Neural cell (in vitro differentiated cells): ENCODE results near the gene LSM12. TPM values are rescaled to one million over a fixed set of nuclear protein-coding genes. Genes with fewer than 3 reads are reported as not detected.

ENCODE experiments used
- H2AFZ ChIP-seq: fragments of 200-600, 300-800 bp; sonication (generic), shearing (Covaris generic); 2 replicates; pipeline ENCODE4 v1.6.0; 2014; ENCODE audit warnings: low read depth, mild to moderate bottlenecking, antibody characterized with exemption, low read length, moderate library complexity
- H3F3A ChIP-seq: fragments of 200-600 bp; shearing (Covaris generic); 2 replicates; pipeline ENCODE4 v1.6.1; 2016; ENCODE audit warnings: mild to moderate bottlenecking, moderate library complexity, mixed read lengths, antibody characterized with exemption, low read length; ENCODE audit not compliant: insufficient read depth, poor library complexity, severe bottlenecking
- H3K27ac ChIP-seq: fragments of 200-600, 300-800 bp; sonication (generic), shearing (Covaris generic); 2 replicates; pipeline ENCODE4 v1.5.1; 2014; ENCODE audit warnings: mild to moderate bottlenecking, low read length, moderate library complexity
- H3K27me3 ChIP-seq: fragments of 300-800, 200-600 bp; sonication (generic), shearing (Covaris generic); 2 replicates; pipeline ENCODE4 v1.6.0; 2014; ENCODE audit warnings: mild to moderate bottlenecking, low read depth, low read length, moderate library complexity; ENCODE audit not compliant: insufficient read depth
- H3K36me3 ChIP-seq: fragments of 300-800, 200-600 bp; sonication (generic), shearing (Covaris generic); 2 replicates; pipeline ENCODE4 v1.5.1; 2014; ENCODE audit warnings: mild to moderate bottlenecking, antibody characterized with exemption, low read length, moderate library complexity; ENCODE audit not compliant: insufficient read depth
- H3K4me2 ChIP-seq: fragments of 300-800, 200-600 bp; sonication (generic), shearing (Covaris generic); 2 replicates; pipeline ENCODE4 v1.6.0; 2014; ENCODE audit warnings: mild to moderate bottlenecking, low read length
- H3K4me3 ChIP-seq: fragments of 300-800, 200-600 bp; sonication (generic), shearing (Covaris generic); 2 replicates; pipeline ENCODE4 v1.5.1; 2014; ENCODE audit warnings: mild to moderate bottlenecking, low read length, moderate library complexity
- H3K79me2 ChIP-seq: fragments of 200-600 bp; shearing (Covaris generic); replicated peaks from 2 replicates; pipeline ENCODE4 v1.6.0; 2014; ENCODE audit warnings: mild to moderate bottlenecking, low read length, moderate library complexity; ENCODE audit not compliant: insufficient read depth
- H3K9ac ChIP-seq: fragments of 300-800, 200-600 bp; sonication (generic), shearing (Covaris generic); 2 replicates; pipeline ENCODE4 v1.6.1; 2016; ENCODE audit warnings: mild to moderate bottlenecking, low read length, mixed read lengths
- H3K9me2 ChIP-seq: fragments of 200-600 bp; shearing (Covaris generic); 2 replicates; pipeline ENCODE4 v1.6.1; 2016; ENCODE audit warnings: mild to moderate bottlenecking, low read length, mixed read lengths; ENCODE audit not compliant: insufficient read depth
- H3K9me3 ChIP-seq: fragments of 200-600, 300-800 bp; sonication (generic), shearing (Covaris generic); 2 replicates; pipeline ENCODE4 v1.6.1; 2016; ENCODE audit warnings: mild to moderate bottlenecking, mixed run types, low read length, moderate library complexity, mixed read lengths
- H4K20me1 ChIP-seq: fragments of 200-600 bp; shearing (Covaris generic); 2 replicates; pipeline ENCODE4 v1.6.1; 2016; ENCODE audit warnings: mild to moderate bottlenecking, mixed run types; ENCODE audit not compliant: insufficient read depth
- EP300 ChIP-seq: fragments of 450-650 bp; conservative IDR thresholded peaks from 2 replicates; pipeline ENCODE4 v1.6.1; 2014; ENCODE audit warnings: antibody characterized with exemption, mild to moderate bottlenecking, moderate library complexity; ENCODE audit not compliant: poor library complexity, severe bottlenecking
- EZH2 ChIP-seq: fragments of 200-600, 300-800 bp; shearing (Covaris generic), sonication (generic); IDR thresholded peaks from 2 replicates; pipeline ENCODE4 v1.6.1; 2014; ENCODE audit warnings: antibody characterized with exemption, low read length, borderline replicate concordance, mild to moderate bottlenecking; ENCODE audit not compliant: insufficient read depth, poor library complexity, severe bottlenecking
- MXI1 ChIP-seq: fragments of 450-650 bp; conservative IDR thresholded peaks from 2 replicates; pipeline ENCODE4 v1.6.1; 2014; ENCODE audit warnings: antibody characterized with exemption, mild to moderate bottlenecking; ENCODE audit not compliant: poor library complexity, severe bottlenecking
- POLR2AphosphoS5 ChIP-seq: IDR thresholded peaks from 2 replicates; pipeline ENCODE4 v1.6.1; 2012
- RAD21 ChIP-seq: fragments of 450-650 bp; conservative IDR thresholded peaks from 2 replicates; pipeline ENCODE4 v1.6.1; 2014; ENCODE audit warnings: antibody characterized with exemption, mild to moderate bottlenecking, moderate library complexity
- SMC3 ChIP-seq: fragments of 450-650 bp; conservative IDR thresholded peaks from 2 replicates; pipeline ENCODE4 v1.6.1; 2014; ENCODE audit warnings: antibody characterized with exemption, mild to moderate bottlenecking, moderate library complexity; ENCODE audit not compliant: poor library complexity
- TAF1 ChIP-seq: IDR thresholded peaks from 2 replicates; pipeline ENCODE4 v1.6.1; 2012; ENCODE audit warnings: low read depth
- polyA plus RNA-seq: library from polyadenylated mRNA; depleted of rRNA; stranded (reverse); fragments of >200 nt; gene quantifications from 2 replicates; pipeline ENCODE4 v1.2.3, GENCODE V29; 2014
- TF ChIP-seq, protein P1 (sequence below): IDR thresholded peaks from 2 replicates; pipeline ENCODE4 v1.6.1; 2012; ENCODE audit warnings: borderline replicate concordance
- TF ChIP-seq, protein P2 (sequence below): fragments of 450-650 bp; IDR thresholded peaks from 2 replicates; pipeline ENCODE4 v1.5.1; 2014; ENCODE audit warnings: antibody characterized with exemption, mild to moderate bottlenecking, moderate library complexity; ENCODE audit not compliant: poor library complexity, severe bottlenecking

LSM12 gene
- polyA plus RNA-seq, 1 donor from 2014 or later = 12.0 TPM

DNA sequence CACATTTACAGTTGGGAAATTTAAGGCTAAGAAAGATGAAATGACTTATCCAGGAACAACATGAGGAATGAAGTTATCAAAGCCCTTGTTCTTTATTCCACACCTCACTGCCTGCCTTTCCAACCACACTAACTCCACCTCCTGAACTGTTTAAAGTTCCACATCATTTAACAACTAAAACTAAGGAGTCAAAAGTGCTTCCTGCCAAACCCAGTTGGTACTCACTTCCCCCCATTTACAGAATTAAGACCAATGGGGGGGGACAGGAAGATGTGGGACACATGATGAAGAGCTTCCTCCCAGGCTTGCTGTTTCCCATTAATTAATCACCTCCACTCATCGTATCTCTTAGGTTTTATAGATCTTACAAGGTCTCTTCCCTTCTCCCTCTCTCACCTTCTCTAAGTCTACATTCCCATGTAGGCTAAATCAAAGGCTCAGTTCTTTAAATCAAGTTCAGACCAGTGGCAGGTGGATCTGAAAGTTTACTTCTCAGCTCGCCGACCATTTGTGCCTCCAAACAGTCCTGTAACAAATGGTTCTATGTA lies 32.5 kb downstream of the LSM12 start:
- H2AFZ ChIP-seq = no peak overlapping the region
- no peak overlapping the region for H3K4me2 ChIP-seq
- no peak overlapping the region for H3K27ac ChIP-seq
- H3K27me3 ChIP-seq = no peaks in the 10 kb centered on the region
- no peaks in the 10 kb centered on the region for H3K9me3 ChIP-seq
- H3K9me2 ChIP-seq = no peaks in the 10 kb centered on the region
- H3K36me3 ChIP-seq = no peaks in the 10 kb centered on the region
- no peaks in the 10 kb centered on the region for H4K20me1 ChIP-seq
- TF ChIP-seq EP300 = no peak
- H3K9ac ChIP-seq = no peak overlapping the region
- H3F3A ChIP-seq = no peaks in the 10 kb centered on the region
- H3K79me2 ChIP-seq = no peaks in the 10 kb centered on the region
- H3K4me3 ChIP-seq = no peak overlapping the region

DNA sequence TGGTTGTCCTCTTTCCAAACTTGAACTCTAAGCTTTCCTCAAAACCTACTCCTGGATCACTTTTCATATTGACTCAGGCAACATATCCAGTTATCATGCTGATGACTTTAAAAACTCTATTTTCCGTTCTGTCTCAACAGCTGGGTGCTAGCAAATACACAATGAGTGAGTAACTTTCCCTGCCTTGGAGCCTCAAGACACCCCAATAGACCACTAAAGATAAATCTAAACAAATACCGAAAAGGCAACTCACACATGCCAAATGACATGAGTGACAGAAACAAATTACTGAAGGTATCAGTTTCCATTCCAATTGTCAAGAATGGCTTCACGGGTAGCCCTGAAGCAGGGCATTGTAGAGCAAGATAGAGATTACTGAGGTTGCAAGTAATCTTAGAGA lies 36.0 kb downstream of the LSM12 start:
- no peaks in the 10 kb centered on the region for H3F3A ChIP-seq
- no peaks in the 10 kb centered on the region for H4K20me1 ChIP-seq
- no peaks in the 10 kb centered on the region for H3K9me2 ChIP-seq
- no peaks in the 10 kb centered on the region for H3K36me3 ChIP-seq
- no peak overlapping the region for H3K4me3 ChIP-seq
- no peak overlapping the region for H3K9ac ChIP-seq
- H3K4me2 ChIP-seq = no peak overlapping the region
- H3K9me3 ChIP-seq = no peaks in the 10 kb centered on the region
- H3K27ac ChIP-seq = no peak overlapping the region
- no peak for TF ChIP-seq POLR2AphosphoS5
- no peak for TF ChIP-seq SMC3
- TF ChIP-seq MXI1 = no peak
- TF ChIP-seq EP300 = no peak
- TF ChIP-seq, protein P1, sequence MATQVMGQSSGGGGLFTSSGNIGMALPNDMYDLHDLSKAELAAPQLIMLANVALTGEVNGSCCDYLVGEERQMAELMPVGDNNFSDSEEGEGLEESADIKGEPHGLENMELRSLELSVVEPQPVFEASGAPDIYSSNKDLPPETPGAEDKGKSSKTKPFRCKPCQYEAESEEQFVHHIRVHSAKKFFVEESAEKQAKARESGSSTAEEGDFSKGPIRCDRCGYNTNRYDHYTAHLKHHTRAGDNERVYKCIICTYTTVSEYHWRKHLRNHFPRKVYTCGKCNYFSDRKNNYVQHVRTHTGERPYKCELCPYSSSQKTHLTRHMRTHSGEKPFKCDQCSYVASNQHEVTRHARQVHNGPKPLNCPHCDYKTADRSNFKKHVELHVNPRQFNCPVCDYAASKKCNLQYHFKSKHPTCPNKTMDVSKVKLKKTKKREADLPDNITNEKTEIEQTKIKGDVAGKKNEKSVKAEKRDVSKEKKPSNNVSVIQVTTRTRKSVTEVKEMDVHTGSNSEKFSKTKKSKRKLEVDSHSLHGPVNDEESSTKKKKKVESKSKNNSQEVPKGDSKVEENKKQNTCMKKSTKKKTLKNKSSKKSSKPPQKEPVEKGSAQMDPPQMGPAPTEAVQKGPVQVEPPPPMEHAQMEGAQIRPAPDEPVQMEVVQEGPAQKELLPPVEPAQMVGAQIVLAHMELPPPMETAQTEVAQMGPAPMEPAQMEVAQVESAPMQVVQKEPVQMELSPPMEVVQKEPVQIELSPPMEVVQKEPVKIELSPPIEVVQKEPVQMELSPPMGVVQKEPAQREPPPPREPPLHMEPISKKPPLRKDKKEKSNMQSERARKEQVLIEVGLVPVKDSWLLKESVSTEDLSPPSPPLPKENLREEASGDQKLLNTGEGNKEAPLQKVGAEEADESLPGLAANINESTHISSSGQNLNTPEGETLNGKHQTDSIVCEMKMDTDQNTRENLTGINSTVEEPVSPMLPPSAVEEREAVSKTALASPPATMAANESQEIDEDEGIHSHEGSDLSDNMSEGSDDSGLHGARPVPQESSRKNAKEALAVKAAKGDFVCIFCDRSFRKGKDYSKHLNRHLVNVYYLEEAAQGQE = no peak
- no peak for TF ChIP-seq EZH2
- no peak for TF ChIP-seq TAF1
- no peaks in the 10 kb centered on the region for H3K79me2 ChIP-seq
- H3K27me3 ChIP-seq = no peaks in the 10 kb centered on the region
- no peak overlapping the region for H2AFZ ChIP-seq

DNA sequence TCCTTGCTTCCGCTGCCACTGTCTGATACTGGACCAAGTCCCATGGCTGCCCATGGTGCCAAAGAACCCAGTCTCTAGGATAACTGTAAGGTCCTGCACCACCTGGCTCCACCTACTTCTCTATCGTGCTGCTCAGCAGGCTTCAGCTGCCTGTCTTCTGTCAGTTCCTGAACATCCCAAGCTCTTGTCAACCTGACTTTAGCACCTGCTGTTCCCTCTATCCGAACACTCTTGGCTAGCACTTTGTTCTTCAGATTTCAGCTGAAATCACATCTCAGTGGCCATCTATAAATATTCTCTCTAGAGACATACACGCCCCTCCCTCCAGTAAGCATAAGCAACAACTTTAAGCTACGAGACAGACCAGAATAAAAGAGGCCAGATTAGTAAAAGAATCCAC lies 36.7 kb downstream of the LSM12 start:
- Histone ChIP-seq H3K4me3 (no peak overlapping the region), H2AFZ (no peak overlapping the region), H3K27me3 (no peaks in the 10 kb centered on the region), H3K27ac (no peak overlapping the region), H3K9me2 (no peaks in the 10 kb centered on the region), H3K9ac (no peak overlapping the region), H3K36me3 (no peaks in the 10 kb centered on the region), H3K79me2 (no peaks in the 10 kb centered on the region), H3K9me3 (no peaks in the 10 kb centered on the region), H4K20me1 (no peaks in the 10 kb centered on the region), H3F3A (no peaks in the 10 kb centered on the region), H3K4me2 (no peak overlapping the region)
- no peak for TF ChIP-seq MXI1
- no peak for TF ChIP-seq EP300
- TF ChIP-seq, protein P2, sequence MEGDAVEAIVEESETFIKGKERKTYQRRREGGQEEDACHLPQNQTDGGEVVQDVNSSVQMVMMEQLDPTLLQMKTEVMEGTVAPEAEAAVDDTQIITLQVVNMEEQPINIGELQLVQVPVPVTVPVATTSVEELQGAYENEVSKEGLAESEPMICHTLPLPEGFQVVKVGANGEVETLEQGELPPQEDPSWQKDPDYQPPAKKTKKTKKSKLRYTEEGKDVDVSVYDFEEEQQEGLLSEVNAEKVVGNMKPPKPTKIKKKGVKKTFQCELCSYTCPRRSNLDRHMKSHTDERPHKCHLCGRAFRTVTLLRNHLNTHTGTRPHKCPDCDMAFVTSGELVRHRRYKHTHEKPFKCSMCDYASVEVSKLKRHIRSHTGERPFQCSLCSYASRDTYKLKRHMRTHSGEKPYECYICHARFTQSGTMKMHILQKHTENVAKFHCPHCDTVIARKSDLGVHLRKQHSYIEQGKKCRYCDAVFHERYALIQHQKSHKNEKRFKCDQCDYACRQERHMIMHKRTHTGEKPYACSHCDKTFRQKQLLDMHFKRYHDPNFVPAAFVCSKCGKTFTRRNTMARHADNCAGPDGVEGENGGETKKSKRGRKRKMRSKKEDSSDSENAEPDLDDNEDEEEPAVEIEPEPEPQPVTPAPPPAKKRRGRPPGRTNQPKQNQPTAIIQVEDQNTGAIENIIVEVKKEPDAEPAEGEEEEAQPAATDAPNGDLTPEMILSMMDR = no peak
- no peak for TF ChIP-seq SMC3
- no peak for TF ChIP-seq POLR2AphosphoS5
- no peak for TF ChIP-seq EZH2
- TF ChIP-seq, protein P1 = no peak
- no peak for TF ChIP-seq RAD21
- no peak for TF ChIP-seq TAF1
